Heart left ventricle (tissue), 13 donors: ENCODE measurements around the gene NUP43.

Experiments used
- POLR2A ChIP-seq, 2 donors: fragments of 450-650 bp; IDR thresholded peaks; one replicate each; pipeline ENCODE4 v1.6.1; 2017; ENCODE audit warnings: antibody characterized with exemption in 2 of 2, mild to moderate bottlenecking in 2 of 2, moderate library complexity in 2 of 2
- TF ChIP-seq, protein P1 (sequence below), 12 donors: fragments of 200-600 bp; sonication (generic) in 4 of 12; IDR thresholded peaks; one replicate each; pipeline versions ENCODE4 v1.5.0 to v1.8.0; 2018 to 2022; ENCODE audit warnings: antibody characterized with exemption in 12 of 12, mild to moderate bottlenecking in 5 of 12
- donor health status: ischemic (EF 13 %, LVEDD 7.1; RV severe dilation, severe dysfunction).
- donor health status: DM: no; HTN: yes; CAD: no.
- donor health status: DM: no; HTN: no; CAD: no.
- donor health status: ischemic (EF 25% LVEDD 6.9; RV normal size, moderate dysfunction).
- donor health status: ischemic (EF 25% LVEDD 5.7; RV mildly dilated, moderate dysfunction).
- donor health status: ischemic (EF 35%, LVEDD 5.7; RV mildly dilated, moderate dysfunction).
- donor health status: nonischemic (EF 11% LVEDD 7.7; RV severe dilation, severe dysfunction).
- donor health status: DM: yes; HTN: yes; CAD: no.
- donor health status: PGD.
- donor health status: ischemic (EF 29% LVEDD 5.4; RV normal size, mild dysfunction).
- donor health status: nonischemic (EF 23%, LVEDD 6.1; RV moderate dilation, normal function).

DNA sequence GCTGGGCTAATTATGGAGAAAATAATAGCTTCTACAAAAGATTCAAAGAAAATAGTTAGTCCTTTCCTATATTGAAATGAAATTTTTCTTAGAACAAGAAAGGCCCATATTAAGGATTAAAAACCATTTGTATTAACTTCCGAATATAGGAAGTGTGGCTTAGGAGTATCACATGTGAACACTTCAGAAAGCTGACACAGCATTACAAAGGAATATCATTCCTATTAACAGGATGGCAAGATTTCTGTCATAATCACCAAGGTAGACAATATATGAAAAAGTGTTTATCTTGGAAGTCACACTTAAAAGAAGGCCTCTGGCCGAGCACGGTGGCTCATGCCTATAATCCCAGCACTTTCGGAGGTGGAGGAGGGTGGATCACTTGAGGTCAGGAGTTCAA is 23.1 kb downstream of the NUP43 start:
- TF ChIP-seq, protein P1, sequence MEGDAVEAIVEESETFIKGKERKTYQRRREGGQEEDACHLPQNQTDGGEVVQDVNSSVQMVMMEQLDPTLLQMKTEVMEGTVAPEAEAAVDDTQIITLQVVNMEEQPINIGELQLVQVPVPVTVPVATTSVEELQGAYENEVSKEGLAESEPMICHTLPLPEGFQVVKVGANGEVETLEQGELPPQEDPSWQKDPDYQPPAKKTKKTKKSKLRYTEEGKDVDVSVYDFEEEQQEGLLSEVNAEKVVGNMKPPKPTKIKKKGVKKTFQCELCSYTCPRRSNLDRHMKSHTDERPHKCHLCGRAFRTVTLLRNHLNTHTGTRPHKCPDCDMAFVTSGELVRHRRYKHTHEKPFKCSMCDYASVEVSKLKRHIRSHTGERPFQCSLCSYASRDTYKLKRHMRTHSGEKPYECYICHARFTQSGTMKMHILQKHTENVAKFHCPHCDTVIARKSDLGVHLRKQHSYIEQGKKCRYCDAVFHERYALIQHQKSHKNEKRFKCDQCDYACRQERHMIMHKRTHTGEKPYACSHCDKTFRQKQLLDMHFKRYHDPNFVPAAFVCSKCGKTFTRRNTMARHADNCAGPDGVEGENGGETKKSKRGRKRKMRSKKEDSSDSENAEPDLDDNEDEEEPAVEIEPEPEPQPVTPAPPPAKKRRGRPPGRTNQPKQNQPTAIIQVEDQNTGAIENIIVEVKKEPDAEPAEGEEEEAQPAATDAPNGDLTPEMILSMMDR (IDR thresholded peaks at IDR 0.05) = no peak
- no peak for TF ChIP-seq POLR2A (IDR thresholded peaks at IDR 0.05)
